Measurements from ENCODE around the gene BEND7.

Gene BEND7

DNA sequence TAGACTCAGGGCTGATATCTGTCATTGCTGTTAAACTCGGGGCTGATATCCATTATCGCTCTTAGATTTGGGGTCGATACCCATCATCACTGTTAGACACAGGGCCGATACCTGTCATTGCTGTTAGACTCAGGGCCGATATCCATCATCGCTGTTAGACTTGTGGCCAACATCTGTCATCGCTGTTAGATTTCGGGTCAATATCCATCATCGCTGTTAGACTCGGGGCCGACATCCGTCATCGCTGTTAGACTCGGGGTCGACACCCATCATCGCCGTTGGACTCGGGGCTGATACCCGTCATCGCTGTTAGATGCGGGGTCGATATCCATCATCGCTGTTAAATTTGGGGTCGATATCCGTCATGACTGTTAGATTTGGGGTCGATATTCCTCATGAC is 54.8 kb downstream of the BEND7 start:
- Histone ChIP-seq H3K9me3 (ENCODE audit: control insufficient read depth, insufficient read depth, low read length) (peaks cover 8% of the 10 kb centered on the region; the same call in 1 of the 2 replicates), H3K9me2 (replicated peaks; ENCODE audit: control insufficient read depth, low read length) (no peaks in the 10 kb centered on the region), H3K27me3 (ENCODE audit: control insufficient read depth, low read length) (peaks cover 10% of the 10 kb centered on the region; the same call in 1 of the 2 replicates), H3K36me3 (ENCODE audit: control insufficient read depth, low read length) (no peaks in the 10 kb centered on the region), H3K4me2 (ENCODE audit: low read length) (no peak overlapping the region), H4K20me1 (ENCODE audit: control insufficient read depth, insufficient read depth, low read depth, low read length) (no peaks in the 10 kb centered on the region), H3K27ac (ENCODE audit: low read depth, low read length) (no peak overlapping the region), H3F3A (ENCODE audit: control insufficient read depth, insufficient read depth) (no peaks in the 10 kb centered on the region), H3K4me3 (ENCODE audit: low read length) (no peak overlapping the region), H3K4me1 (ENCODE audit: control insufficient read depth, low read length) (no peaks in the 10 kb centered on the region), H3K79me2 (ENCODE audit: control insufficient read depth, low read length) (no peaks in the 10 kb centered on the region)
- TF ChIP-seq EZH2phosphoT487 (IDR thresholded peaks at IDR 0.05; ENCODE audit: borderline replicate concordance, low read length) (no peak), CTCF (IDR thresholded peaks at IDR 0.05; ENCODE audit: low read depth, low read length, poor library complexity, severe bottlenecking) (no peak)

DNA sequence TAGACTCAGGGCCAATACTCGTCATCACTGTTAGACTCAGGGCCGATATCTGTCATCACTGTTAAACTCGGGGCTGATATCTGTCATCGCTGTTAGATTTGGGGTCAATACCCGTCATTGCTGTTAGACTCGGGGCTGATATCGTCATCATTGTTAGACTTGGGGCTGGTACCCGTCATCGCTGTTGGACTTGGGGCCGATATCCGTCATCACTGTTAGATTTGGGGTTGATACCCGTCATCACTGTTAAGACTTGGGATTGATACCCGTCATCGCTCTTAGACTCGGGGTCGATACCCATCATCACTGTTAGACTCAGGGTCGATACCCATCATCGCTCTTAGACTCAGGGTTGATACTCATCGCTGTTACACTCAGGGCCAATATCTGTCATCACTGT is 56.5 kb downstream of the BEND7 start:
- no peaks in the 10 kb centered on the region for H3K79me2 ChIP-seq (ENCODE audit: control insufficient read depth, low read length)
- H3F3A ChIP-seq (ENCODE audit: control insufficient read depth, insufficient read depth): no peaks in the 10 kb centered on the region
- H3K27ac ChIP-seq (ENCODE audit: low read depth, low read length): no peak overlapping the region
- TF ChIP-seq EZH2phosphoT487 (IDR thresholded peaks at IDR 0.05; ENCODE audit: borderline replicate concordance, low read length) (no peak), CTCF (IDR thresholded peaks at IDR 0.05; ENCODE audit: low read depth, low read length, poor library complexity, severe bottlenecking) (no peak)
- no peaks in the 10 kb centered on the region for H4K20me1 ChIP-seq (ENCODE audit: control insufficient read depth, insufficient read depth, low read depth, low read length)
- no peak overlapping the region for H3K4me3 ChIP-seq (ENCODE audit: low read length)
- H3K4me2 ChIP-seq (ENCODE audit: low read length): no peak overlapping the region
- no peaks in the 10 kb centered on the region for H3K36me3 ChIP-seq (ENCODE audit: control insufficient read depth, low read length)
- H3K9me3 ChIP-seq (ENCODE audit: control insufficient read depth, insufficient read depth, low read length): peaks cover 8% of the 10 kb centered on the region; the same call in 1 of the 2 replicates
- no peaks in the 10 kb centered on the region for H3K9me2 ChIP-seq (replicated peaks; ENCODE audit: control insufficient read depth, low read length)
- no peaks in the 10 kb centered on the region for H3K4me1 ChIP-seq (ENCODE audit: control insufficient read depth, low read length)
- peaks cover 6% of the 10 kb centered on the region; the same call in 1 of the 2 replicates for H3K27me3 ChIP-seq (ENCODE audit: control insufficient read depth, low read length)

- H4K20me1 ChIP-seq (ENCODE audit: control insufficient read depth, insufficient read depth, low read depth, low read length): no peaks in the 10 kb centered on the region
- no peaks in the 10 kb centered on the region for H3K79me2 ChIP-seq (ENCODE audit: control insufficient read depth, low read length)
- no peak overlapping the region for H3K4me2 ChIP-seq (ENCODE audit: low read length)
- H3K36me3 ChIP-seq (ENCODE audit: control insufficient read depth, low read length): no peaks in the 10 kb centered on the region
- no peaks in the 10 kb centered on the region for H3K9me2 ChIP-seq (replicated peaks; ENCODE audit: control insufficient read depth, low read length)
- no peaks in the 10 kb centered on the region for H3F3A ChIP-seq (ENCODE audit: control insufficient read depth, insufficient read depth)
- H3K4me3 ChIP-seq (ENCODE audit: low read length): no peak overlapping the region
- TF ChIP-seq CTCF (IDR thresholded peaks at IDR 0.05; ENCODE audit: low read depth, low read length, poor library complexity, severe bottlenecking) (peak; percentile 55), EZH2phosphoT487 (IDR thresholded peaks at IDR 0.05; ENCODE audit: borderline replicate concordance, low read length) (no peak)
- H3K27ac ChIP-seq (ENCODE audit: low read depth, low read length): no peak overlapping the region
- no peaks in the 10 kb centered on the region for H3K4me1 ChIP-seq (ENCODE audit: control insufficient read depth, low read length)
- H3K27me3 ChIP-seq (ENCODE audit: control insufficient read depth, low read length): no peaks in the 10 kb centered on the region
- peaks cover 8% of the 10 kb centered on the region; the same call in 1 of the 2 replicates for H3K9me3 ChIP-seq (ENCODE audit: control insufficient read depth, insufficient read depth, low read length)
Measured at GRCh38 chr10:13470270-13470669, 58.5 kb downstream of the BEND7 start.
